Measurements from ENCODE around the gene CCDC24. TPM values are rescaled to one million over a fixed set of nuclear protein-coding genes. Genes with fewer than 3 reads are reported as not detected.

The CCDC24 gene
- total RNA-seq, 1 donor from 2014 or later: 2.7 TPM

GRCh38 chr1:43978551-43979260 is 12.7 kb upstream of the CCDC24 start, which contains the start of gene B4GALT2:
Gene B4GALT2, plus strand, starts transcription at chr1:43979210. Its CDS starts 1,951 bp downstream, at chr1:43981161.
- H3K36me3 Mint-ChIP-seq (ENCODE audit: low read depth): peaks cover 31% of the 10 kb centered on the region
- no peaks in the 10 kb centered on the region for H3K9me3 Mint-ChIP-seq
- intact Hi-C loops (cut with micrococcal nuclease): loop anchor here (10.0 kb wide), 1 partner anchor 614 kb away; the partner anchor contains the start of gene ELOVL1
- peaks cover 51% of the 10 kb centered on the region for H3K4me1 Mint-ChIP-seq (ENCODE audit: low read depth)
- peak within 1 kb of the TSS; percentile 86 for H3K27ac Mint-ChIP-seq
- peaks cover 1% of the 10 kb centered on the region for H3K27me3 Mint-ChIP-seq (ENCODE audit: insufficient read depth)
- peak; percentile 30 for DNase-seq (ENCODE audit: low spot score)
- peak within 1 kb of the TSS; percentile 90 for H3K4me3 Mint-ChIP-seq

GRCh38 chr1:43979261-43979527 is 12.2 kb upstream of the CCDC24 start:
- intact Hi-C loops (cut with micrococcal nuclease): loop anchor here (10.0 kb wide), 1 partner anchor 614 kb away; the partner anchor contains the start of gene ELOVL1
- peaks cover 1% of the 10 kb centered on the region for H3K27me3 Mint-ChIP-seq (ENCODE audit: insufficient read depth)
- no peaks in the 10 kb centered on the region for H3K9me3 Mint-ChIP-seq
- peaks cover 46% of the 10 kb centered on the region for H3K4me1 Mint-ChIP-seq (ENCODE audit: low read depth)
- DNase-seq (ENCODE audit: low spot score): no peak
- peaks cover 27% of the 10 kb centered on the region for H3K36me3 Mint-ChIP-seq (ENCODE audit: low read depth)
- H3K4me3 Mint-ChIP-seq: no peak overlapping the region
- H3K27ac Mint-ChIP-seq: no peak overlapping the region

GRCh38 chr1:43979528-43980254 is 11.7 kb upstream of the CCDC24 start:
- intact Hi-C loops (cut with micrococcal nuclease): loop anchor here (10.0 kb wide), 1 partner anchor 615 kb away; the partner anchor contains the start of gene ELOVL1
- H3K27ac Mint-ChIP-seq: peak overlapping the region; percentile 86

GRCh38 chr1:43980255-43981134 is 10.9 kb upstream of the CCDC24 start:
- peak overlapping the region; percentile 86 for H3K27ac Mint-ChIP-seq
- peaks cover 27% of the 10 kb centered on the region for H3K36me3 Mint-ChIP-seq (ENCODE audit: low read depth)
- peaks cover 43% of the 10 kb centered on the region for H3K4me1 Mint-ChIP-seq (ENCODE audit: low read depth)
- H3K27me3 Mint-ChIP-seq (ENCODE audit: insufficient read depth): no peaks in the 10 kb centered on the region
- H3K4me3 Mint-ChIP-seq: peak overlapping the region; percentile 90
- DNase-seq (ENCODE audit: low spot score): no peak
- H3K9me3 Mint-ChIP-seq: no peaks in the 10 kb centered on the region
- intact Hi-C loops (cut with micrococcal nuclease): no loop called here

More at GRCh38 chr1:43979528-43980254, 11.7 kb upstream of the CCDC24 start:
- Mint-ChIP-seq H3K4me1 (ENCODE audit: low read depth) (peaks cover 43% of the 10 kb centered on the region), H3K27me3 (ENCODE audit: insufficient read depth) (no peaks in the 10 kb centered on the region), H3K4me3 (peak overlapping the region; percentile 90), H3K9me3 (no peaks in the 10 kb centered on the region), H3K36me3 (ENCODE audit: low read depth) (peaks cover 26% of the 10 kb centered on the region)
- DNase-seq (ENCODE audit: low spot score): no peak

GRCh38 chr1:43981135-43981491 is 10.3 kb upstream of the CCDC24 start:
- Mint-ChIP-seq H3K9me3 (no peaks in the 10 kb centered on the region), H3K27me3 (ENCODE audit: insufficient read depth) (no peaks in the 10 kb centered on the region), H3K36me3 (ENCODE audit: low read depth) (peaks cover 26% of the 10 kb centered on the region), H3K27ac (no peak overlapping the region), H3K4me3 (peak overlapping the region; percentile 12), H3K4me1 (ENCODE audit: low read depth) (peaks cover 38% of the 10 kb centered on the region)
- intact Hi-C loops (cut with micrococcal nuclease): no loop called here
- no peak for DNase-seq (ENCODE audit: low spot score)

GRCh38 chr1:43981636-43982035 is 9.8 kb upstream of the CCDC24 start:
- intact Hi-C loops (cut with micrococcal nuclease): no loop called here
- Mint-ChIP-seq H3K9me3 (no peaks in the 10 kb centered on the region), H3K4me1 (ENCODE audit: low read depth) (peaks cover 32% of the 10 kb centered on the region), H3K36me3 (ENCODE audit: low read depth) (peaks cover 23% of the 10 kb centered on the region), H3K27ac (no peak overlapping the region), H3K4me3 (peak overlapping the region; percentile 53), H3K27me3 (ENCODE audit: insufficient read depth) (no peaks in the 10 kb centered on the region)
- DNase-seq (ENCODE audit: low spot score): no peak

GRCh38 chr1:43982241-43982640 is 9.2 kb upstream of the CCDC24 start:
- Mint-ChIP-seq H3K4me3 (no peak overlapping the region), H3K4me1 (ENCODE audit: low read depth) (peaks cover 26% of the 10 kb centered on the region), H3K9me3 (no peaks in the 10 kb centered on the region), H3K36me3 (ENCODE audit: low read depth) (peaks cover 17% of the 10 kb centered on the region), H3K27ac (no peak overlapping the region), H3K27me3 (ENCODE audit: insufficient read depth) (no peaks in the 10 kb centered on the region)
- no peak for DNase-seq (ENCODE audit: low spot score)
- intact Hi-C loops (cut with micrococcal nuclease): no loop called here

GRCh38 chr1:43982808-43983207 is 8.6 kb upstream of the CCDC24 start:
- Mint-ChIP-seq H3K27ac (no peak overlapping the region), H3K4me3 (no peak overlapping the region), H3K9me3 (no peaks in the 10 kb centered on the region), H3K27me3 (ENCODE audit: insufficient read depth) (no peaks in the 10 kb centered on the region), H3K4me1 (ENCODE audit: low read depth) (peaks cover 21% of the 10 kb centered on the region), H3K36me3 (ENCODE audit: low read depth) (peaks cover 11% of the 10 kb centered on the region)
- intact Hi-C loops (cut with micrococcal nuclease): no loop called here
- no peak for DNase-seq (ENCODE audit: low spot score)

- Mint-ChIP-seq H3K27me3 (ENCODE audit: insufficient read depth) (no peaks in the 10 kb centered on the region), H3K4me3 (no peak overlapping the region), H3K9me3 (no peaks in the 10 kb centered on the region), H3K36me3 (ENCODE audit: low read depth) (peaks cover 8% of the 10 kb centered on the region), H3K4me1 (ENCODE audit: low read depth) (peaks cover 15% of the 10 kb centered on the region), H3K27ac (no peak overlapping the region)
- intact Hi-C loops (cut with micrococcal nuclease): no loop called here
- DNase-seq (ENCODE audit: low spot score): no peak
These were observed 8.0 kb upstream of the CCDC24 start for GRCh38 chr1:43983253-43983899.

GRCh38 chr1:43984855-43985254 is 6.5 kb upstream of the CCDC24 start:
- Mint-ChIP-seq H3K27me3 (ENCODE audit: insufficient read depth) (no peaks in the 10 kb centered on the region), H3K9me3 (no peaks in the 10 kb centered on the region), H3K27ac (no peak overlapping the region), H3K36me3 (ENCODE audit: low read depth) (peaks cover 7% of the 10 kb centered on the region), H3K4me1 (ENCODE audit: low read depth) (peaks cover 10% of the 10 kb centered on the region), H3K4me3 (no peak overlapping the region)
- intact Hi-C loops (cut with micrococcal nuclease): no loop called here
- no peak for DNase-seq (ENCODE audit: low spot score)

GRCh38 chr1:43985984-43986595 is 5.3 kb upstream of the CCDC24 start:
- Mint-ChIP-seq H3K36me3 (ENCODE audit: low read depth) (peaks cover 6% of the 10 kb centered on the region), H3K27ac (no peak overlapping the region)
- intact Hi-C loops (cut with micrococcal nuclease): no loop called here

GRCh38 chr1:43986712-43987111 is 4.7 kb upstream of the CCDC24 start:
- Mint-ChIP-seq H3K9me3 (no peaks in the 10 kb centered on the region), H3K4me3 (no peak overlapping the region), H3K4me1 (ENCODE audit: low read depth) (no peaks in the 10 kb centered on the region), H3K27me3 (ENCODE audit: insufficient read depth) (no peaks in the 10 kb centered on the region), H3K27ac (no peak overlapping the region), H3K36me3 (ENCODE audit: low read depth) (peaks cover 6% of the 10 kb centered on the region)
- DNase-seq (ENCODE audit: low spot score): no peak
- intact Hi-C loops (cut with micrococcal nuclease): no loop called here

More at GRCh38 chr1:43985984-43986595, 5.3 kb upstream of the CCDC24 start:
- Mint-ChIP-seq H3K9me3 (no peaks in the 10 kb centered on the region), H3K27me3 (ENCODE audit: insufficient read depth) (no peaks in the 10 kb centered on the region), H3K4me3 (no peak overlapping the region), H3K4me1 (ENCODE audit: low read depth) (no peaks in the 10 kb centered on the region)
- no peak for DNase-seq (ENCODE audit: low spot score)
